NCI-H460 (cell line): ENCODE data around the gene CCL19. TPM values are rescaled to one million over a fixed set of nuclear protein-coding genes. Genes with fewer than 3 reads are reported as not detected.

Experiments
- DNase-seq: peaks from one replicate; pipeline ENCODE4 v3.0.0-alpha.2; 2016; ENCODE audit warnings: low read depth; ENCODE audit errors: extremely low read depth
- total RNA-seq: library from RNA; depleted of rRNA; stranded (reverse); fragments of >200 nt; shearing (Covaris generic); gene quantifications from 2 replicates; pipeline ENCODE4 v1.2.3, GENCODE V29; 2014

Gene CCL19
- total RNA-seq, 1 experiment from 2014 or later, result not detected

DNA sequence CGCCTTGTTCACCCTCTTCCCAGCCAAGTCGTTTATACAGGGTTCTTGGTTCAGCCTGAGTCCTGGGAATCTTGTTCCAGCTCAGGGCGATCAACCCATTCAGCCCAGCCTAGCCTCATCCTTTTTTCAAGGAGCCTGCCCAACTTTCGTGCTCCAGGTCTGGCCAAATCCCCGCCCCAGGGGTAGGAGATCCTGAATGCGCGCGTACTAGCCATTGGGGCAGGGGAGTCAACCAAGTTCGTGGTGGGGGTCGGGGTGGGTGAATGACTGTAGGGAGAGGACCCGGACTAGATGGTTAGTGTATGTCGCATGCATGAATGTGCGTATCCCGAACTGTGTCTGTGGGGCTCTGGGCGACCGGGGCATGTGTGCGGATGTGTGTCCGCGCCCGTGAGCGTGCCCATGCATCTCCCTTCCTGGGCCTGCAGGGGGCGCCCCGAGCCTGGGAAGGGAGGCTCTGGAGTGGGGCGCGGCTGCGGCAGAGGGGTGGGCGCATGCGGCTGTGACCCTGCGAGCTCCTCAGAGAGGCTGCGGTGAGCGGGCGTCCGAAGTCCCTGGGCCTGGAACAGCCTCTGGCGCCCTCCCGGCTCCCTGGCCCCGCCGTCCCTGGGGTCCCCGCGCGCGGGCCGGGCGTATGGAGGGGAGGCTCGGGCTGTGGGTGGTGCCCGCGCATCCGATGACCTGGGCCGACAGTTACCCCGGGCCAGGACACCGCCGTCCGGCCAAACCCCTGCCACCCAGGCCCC, 10.1 kb upstream of the CCL19 start:
- peak; percentile 35 for DNase-seq

DNA sequence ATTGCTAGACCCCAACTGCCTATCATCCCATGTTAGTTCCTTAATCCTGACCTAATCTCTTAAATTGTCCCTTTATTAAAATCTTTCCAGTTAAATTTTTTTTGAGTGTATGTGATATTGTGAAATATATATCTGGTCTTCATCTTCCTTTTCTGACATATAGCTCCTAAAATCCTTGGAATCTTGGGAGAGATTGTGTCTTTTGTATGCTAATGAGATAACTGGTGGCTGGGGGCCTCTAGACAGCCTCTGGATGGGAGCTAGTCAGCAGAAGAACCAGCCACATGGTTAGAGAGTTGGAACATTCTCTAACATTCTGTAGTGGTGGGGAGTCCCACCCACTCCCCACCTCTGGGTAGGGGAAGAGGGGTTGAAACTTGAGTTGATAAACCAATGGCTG, 3.7 kb upstream of the CCL19 start:
- DNase-seq, result no peak

DNA sequence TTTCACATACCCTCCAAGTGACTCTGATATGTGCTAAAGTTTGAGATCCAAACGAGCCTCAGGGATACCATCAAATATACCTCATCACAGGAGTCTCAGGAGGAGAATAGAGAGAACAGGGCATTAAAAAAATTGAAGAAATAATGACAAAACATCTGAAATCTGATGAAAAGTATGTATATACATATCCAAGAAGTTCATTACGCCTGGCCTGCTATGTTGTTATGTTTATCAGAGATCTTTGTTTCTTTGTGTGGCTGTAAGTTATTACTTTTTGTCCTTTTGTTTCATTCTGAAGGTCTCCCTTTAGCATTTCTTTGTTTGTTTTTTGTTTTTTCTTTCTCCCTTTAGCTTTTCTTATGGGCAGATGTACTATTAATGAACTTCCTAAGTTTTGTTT, 2.5 kb upstream of the CCL19 start:
- no peak for DNase-seq

DNA sequence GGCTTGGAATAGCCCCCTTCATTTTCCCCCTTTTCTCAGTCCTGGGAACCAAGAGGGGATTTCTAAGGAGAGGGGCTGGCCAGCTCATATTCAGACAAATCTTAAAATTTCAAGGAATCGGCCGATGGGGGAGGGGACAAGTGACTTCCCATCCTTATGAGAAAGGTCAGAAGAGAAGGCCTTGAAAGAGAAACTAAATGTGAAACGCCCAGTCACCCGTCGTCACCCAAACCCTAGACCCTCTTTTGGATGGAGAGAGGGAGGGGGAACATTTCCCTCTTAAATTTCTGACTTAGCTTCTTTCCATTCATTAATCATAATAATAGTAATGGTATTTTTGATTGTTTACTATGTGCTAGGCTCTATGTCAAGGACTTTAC, 850 bp upstream of the CCL19 start:
- DNase-seq, result no peak

DNA sequence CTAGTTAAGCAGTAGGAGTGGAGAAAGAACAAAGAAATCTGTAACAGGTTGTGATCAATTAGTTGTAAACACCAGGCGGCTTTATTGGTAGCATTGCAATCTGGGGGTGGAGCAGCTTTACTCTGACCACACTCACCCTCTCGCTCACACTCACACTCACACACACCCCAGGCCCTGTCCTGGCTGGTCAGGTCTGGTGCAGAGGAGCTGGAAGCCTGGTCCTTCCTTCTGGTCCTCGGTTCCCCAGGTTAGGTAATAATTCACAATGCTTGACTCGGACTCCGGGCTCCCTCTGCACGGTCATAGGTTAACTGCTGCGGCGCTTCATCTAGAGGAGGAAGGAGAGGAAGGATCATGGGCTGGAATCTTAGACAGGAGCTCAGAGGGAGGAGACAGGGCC, 1.6 kb downstream of the CCL19 start:
- DNase-seq, result no peak

DNA sequence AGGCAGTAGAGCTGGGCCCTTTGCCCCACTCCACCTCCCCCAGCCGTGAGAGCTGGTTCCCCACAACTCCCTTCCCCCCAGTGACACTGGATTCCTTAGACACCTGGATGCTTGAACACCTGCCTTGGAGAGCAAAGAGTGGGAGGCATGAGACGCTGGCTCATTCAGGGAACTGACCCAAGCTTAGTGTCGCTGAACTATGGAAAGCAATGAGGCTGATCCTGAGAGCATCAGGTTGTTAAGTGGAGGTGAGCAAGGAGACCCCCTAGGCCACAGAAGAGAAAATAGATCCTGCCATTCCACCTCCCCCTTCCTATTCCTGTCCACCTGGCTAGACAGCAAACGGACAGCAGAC, 2.0 kb downstream of the CCL19 start:
- DNase-seq, result no peak

DNA sequence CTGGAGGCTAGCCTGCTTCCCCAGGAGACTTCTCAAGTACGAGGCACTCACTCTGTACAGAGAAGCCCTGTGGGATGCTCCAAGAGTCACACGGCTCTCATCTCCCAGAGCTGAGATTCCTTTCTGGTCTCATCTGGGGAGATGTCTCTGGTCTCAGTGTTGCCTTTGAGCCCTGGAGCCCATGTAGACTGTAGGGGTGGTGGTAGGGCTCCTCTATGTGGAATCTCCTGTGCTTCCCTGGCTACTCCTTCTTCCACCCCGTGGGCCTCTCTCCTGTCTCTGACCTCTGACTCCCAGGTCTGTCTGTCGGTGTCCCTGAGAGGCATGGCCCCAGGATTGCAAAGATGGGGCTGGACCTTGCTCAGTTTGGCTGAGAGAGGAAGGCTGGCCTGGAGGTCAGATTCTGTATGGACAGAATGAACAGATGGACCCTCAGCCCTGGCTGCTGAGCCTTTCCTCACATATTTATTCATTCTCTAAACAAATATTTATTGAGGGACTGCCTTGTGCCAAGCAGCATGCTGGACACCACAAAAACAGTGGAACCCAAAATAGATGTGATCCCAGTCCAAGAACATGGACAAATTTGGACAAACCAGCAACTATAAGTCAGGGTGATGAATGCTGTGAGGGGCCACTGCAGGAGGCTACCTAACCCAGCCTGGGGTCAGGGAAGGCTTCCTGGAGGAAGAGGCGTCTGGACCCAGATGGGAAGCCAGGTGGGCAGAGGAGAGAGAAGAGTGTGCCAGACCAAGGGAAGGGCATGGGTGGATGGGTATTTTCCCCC, 2.6 kb downstream of the CCL19 start:
- no peak for DNase-seq

DNA sequence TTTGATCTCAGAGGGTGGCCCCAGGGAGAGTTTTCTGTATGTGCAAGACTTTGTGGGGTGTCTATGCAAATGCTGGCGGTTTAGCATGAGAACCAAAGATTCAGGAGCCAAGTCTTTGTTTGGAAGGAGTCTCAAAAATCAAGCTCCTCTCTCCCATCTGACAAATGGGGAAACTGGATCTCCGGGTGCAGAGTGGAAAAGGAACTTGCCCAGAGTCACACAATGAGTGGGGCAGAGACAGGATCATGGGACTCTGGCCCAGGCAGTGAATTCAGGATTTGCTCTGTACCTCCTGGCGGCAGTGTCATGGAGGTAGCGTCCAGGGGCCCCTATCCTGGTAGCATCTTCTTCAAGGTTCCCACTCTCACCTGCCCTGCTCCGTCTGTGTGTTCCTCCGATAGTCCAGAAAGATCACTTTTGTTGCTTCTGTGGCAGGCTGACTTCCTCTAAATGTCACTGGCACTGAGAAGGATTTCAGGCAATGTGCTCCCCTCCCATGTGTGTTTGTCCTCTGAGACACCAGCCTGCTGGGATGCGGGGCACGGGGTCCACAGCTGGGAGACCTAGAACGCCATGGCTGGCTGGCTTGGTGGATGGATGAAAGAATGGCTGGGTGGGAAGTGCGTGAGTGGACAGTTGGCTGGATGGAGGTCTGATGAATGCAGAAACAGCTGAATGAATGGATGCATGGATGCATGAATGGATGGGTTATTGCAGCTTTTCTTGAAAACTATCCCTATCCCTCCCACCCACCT, 3.6 kb downstream of the CCL19 start:
- no peak for DNase-seq

DNA sequence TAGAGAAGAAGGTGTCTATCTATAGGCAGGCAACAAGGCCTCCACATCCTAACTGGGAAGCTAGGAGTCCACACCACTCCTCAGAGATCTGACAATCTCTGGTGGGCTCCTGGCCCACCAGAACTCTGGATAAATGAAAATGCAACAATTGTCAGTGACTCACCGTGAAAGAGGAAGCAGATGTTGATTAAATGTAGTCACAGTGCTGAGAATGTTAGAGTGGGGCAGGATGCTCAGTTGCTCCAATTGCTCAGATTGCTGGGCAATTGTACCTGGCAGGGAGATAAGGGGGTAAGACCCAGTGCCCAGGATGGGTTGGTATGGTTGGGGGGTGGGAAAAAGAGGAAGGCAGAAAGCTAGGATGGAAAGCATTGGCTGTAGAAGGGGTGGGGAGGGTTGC, 4.3 kb downstream of the CCL19 start:
- no peak for DNase-seq

DNA sequence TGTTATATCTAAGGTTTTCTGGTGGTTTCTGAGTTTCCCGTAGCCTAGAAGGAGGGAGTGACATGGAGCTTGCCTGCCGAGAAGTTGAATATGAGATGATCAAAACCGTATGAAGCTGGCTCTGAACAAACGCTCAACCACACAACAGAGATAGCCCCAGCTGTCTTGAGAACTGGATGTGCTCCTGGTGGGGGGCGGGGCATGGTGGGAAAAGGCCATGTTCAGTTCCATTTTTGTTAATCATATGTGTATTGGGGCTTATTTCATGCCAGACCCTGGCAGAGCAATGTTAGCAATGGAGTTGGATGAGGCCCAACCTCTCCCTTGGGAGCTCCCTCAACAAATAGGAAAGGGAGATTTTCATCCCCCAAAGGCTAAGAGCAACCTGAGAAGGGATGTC, 4.8 kb downstream of the CCL19 start:
- no peak for DNase-seq

DNA sequence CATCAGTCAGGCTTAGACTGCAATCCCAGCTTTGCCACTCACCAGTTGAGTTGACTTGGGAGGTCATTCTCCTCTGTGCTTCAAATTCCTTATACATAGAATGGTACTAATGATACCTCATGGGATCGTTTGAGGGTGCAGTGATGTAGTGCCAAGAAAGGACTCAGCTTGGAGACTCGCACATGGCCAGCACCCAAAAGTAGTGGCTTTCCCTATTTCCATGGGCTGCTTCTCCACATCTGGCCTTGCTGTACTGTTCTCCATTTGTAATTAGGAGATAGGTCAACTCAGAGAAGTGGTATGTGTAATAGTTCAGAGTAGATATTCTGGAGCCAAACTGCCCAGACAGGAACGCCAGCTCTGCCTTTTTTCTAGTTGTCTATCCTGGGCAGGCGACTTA, 5.5 kb downstream of the CCL19 start:
- no peak for DNase-seq

DNA sequence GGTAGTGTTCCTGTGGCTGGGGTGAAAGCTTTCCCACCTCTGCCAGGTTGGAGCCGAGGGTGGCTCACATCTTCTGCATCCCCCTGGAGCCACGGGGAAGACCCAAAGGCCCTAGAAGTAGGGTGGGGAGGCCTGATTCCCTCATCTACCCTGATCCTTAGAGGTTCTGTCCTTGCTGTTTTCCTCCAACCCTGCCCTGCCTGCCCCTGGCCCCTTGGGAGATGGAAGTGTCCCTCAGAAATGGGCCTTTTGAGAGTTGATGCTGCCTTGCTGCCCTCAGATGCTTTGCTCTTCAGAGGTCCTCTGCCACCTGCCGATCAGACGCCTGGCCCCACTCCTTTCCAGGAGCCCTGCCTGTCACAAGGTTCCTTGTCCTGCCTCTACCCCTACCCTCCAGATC, 6.3 kb downstream of the CCL19 start:
- no peak for DNase-seq

DNA sequence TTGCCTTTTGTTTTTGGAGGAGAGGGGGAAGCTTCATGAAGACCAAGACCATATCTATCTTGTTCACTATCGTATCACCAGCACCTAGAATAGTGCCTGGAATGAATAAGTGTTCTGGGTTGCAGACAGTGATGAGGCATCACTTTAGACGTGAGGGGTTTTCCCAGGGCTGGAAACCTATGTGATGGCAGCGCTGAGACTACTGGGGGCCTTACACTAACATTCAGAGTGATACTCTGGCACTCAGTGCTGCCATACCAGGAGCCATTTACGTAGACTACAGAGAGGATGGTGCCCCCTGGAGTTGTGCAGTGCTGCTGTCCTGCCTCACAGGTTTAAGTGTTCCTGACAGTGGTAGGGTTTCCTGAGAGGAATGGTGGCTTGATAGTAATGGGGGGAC, 6.9 kb downstream of the CCL19 start:
- no peak for DNase-seq

DNA sequence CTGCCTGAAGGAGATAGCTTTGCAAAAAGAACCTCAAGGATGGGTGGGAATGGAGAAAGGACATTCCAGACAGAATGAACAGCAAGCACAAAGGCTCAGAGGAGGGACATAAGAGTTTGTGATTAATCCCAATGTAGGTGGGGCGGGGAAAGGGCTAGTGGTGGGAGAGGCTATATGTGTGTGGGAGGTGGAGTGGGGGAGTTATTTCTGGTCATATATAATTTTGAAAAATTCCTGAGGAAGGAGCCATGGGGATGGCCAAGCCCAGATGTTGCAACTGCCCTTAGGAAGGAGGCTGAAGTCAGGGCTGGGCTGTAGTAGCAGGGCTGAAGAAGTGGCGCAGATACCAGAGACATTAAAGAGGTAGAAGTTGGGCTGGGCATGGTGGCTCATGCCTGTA, 15.2 kb downstream of the CCL19 start:
- no peak for DNase-seq

DNA sequence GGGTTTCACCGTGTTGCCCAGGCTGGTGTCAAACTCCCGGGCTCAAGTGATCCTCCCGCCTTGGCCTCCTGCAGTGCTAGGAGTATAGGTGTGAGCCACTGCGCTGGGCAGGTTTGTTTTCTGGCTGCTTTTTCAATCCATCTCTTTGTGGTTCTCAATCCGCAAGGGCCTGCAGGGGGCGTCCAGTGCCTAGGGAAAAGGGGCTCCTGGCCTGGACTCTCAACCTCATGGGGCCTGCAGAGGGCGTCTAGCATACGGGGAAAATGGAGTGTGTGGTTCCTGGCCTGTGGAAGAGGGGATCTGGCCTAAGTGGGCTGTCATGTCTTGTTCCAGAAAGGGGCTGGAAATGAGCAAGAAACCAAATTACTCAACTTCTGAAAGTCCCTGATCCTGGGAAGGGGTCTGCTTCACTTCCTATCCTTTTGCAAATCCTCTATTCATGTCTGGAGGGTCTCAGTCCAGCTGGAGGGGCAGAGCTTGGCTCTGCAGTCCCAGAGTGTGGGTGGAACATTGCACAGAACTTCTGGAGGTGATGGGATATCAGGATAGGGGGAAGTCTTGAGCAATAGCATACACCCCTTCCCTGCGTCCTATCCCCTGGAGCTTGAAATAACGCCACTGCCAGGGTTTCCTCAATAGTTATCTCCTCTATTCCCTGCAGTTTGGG, 15.9 kb downstream of the CCL19 start:
- peak; percentile 51 for DNase-seq

DNA sequence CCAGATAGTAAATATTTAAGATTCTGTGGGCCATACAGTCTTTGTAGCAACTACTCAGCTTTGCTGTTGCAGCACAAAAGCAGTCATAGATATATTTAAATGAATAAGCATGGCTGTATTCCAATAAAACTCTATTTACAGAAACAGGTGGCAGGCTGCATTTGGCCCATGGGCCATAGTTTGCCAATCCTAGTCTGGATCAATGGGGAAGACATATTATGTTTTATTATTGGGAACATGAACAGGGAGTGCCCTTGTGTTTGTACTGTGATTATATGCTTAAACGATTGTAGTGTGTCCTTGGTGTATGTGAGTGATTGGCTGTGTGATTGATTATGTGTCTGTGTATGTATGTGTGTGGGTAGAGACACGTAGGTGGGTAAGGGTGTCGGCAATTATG, 16.6 kb downstream of the CCL19 start:
- DNase-seq, result no peak

DNA sequence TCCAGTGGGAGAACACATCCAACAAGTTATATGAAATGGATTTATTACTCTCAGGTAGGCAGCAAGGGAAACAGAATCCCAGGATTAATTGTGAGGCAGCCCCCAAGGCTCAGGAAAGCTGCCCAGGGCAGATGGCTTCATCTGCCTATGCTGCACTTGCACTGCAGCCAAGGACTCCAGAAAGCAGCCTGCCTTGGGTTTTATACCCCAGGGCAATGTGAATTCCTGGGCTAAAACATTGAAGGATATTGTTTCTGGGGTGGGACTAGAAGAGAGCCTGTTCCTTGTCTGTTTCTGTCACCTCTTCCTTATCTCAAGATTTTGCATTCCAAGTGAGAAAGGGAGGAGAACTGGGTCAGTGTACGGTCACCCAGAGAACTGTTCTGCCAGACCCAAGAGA, 19.8 kb downstream of the CCL19 start:
- no peak for DNase-seq

DNA sequence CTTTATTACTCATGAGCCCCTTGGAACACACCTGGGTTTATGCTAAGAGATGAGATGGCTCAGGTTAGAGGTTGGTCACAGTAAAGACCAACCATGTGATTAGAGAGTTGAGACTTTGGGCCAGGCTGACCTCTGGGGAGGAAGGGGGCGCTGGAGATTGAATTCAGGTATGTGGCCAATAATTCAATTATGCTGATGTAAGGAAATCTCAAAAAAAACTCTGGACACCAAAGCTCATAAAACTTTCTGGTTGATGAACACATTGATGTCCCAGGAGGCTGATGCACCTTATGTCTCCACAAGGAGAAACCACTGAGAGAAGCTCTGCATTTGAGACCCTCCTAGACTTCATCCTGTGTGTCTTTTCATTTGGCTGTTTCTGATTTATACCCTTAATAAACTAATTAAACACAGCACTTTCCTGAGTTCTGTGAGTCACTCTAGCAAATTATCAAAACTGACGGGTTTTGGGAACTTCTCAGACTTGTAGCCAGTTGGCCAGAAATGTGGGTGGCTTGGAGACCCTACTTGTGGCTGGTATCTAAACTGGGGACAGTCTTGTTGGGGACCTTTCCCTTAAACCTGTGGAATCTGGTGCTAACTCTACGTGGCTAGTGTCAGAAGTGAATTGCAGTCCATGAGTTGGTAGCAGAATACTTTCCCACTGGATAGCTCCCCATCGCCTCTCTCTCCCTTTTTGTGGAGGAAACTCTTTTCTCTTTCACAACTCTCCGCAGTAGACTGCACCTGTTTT, 21.1 kb downstream of the CCL19 start:
- no peak for DNase-seq

DNA sequence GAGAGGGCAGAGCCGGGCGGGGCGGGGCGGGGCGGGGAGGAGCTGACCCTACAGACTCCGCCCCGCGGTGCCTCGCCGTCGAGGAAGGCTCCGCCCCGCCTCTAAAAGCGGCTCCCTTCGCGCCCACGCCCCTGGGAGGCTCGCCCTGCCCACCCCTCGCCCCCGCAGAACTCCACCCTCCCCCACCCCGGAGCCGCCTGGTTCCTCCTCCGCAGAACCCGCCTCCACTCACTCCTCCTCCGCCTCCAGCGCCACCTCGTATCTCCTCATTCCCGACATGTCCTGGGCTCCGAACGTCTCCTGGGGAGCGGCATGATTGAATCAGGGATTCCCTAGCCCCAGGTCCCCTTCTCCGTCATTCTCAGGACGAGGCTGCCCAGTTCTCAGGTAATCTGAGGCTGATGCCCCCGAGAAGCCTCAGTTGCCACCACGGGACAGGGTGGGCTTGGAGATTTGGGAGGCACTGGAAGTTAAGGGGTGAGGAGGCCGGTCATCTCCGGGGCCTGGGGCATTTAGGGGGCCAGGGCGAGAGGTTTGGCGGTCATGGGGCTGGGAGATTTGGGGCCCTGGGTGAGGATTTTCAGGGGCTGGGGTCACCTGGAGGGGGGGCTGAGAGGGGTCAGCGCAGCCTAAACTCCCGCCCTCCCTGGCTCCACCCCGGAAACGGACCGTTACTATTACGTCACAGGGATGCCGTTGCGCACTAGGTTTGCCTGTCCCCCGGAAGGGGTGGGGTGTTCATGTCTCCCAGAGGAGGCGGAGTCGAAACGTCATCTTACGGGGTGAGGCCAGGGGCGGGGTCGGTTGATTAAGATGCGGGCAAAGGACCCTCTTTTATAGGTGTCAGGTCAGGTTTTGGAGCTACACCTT, 25.5 kb downstream of the CCL19 start:
- DNase-seq, result peak; percentile 90

DNA sequence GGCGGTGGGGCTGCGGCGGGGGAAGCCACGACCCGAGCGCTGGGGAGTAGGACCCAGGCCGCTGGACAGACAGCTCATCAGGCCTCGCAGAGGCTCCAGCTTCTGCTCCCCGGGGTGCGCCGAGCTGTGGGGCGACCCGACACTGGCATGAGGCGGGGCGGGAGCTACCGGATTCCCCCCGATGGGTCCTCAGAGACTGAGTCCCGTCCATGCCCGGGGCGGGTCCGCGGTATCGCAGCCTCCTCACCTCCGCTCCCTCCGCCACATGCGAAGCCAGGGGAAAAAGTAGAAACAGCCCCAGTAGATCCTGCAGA, 26.1 kb downstream of the CCL19 start:
- DNase-seq, result no peak
